HG03064 (cell line): ENCODE results near the gene HLA-DQB2.
"Not testable (repeated sequence)": the region's sequence is repeated elsewhere in the genome, so short reads cannot be mapped to it uniquely, and the experiment has no call there.

Experiments used
- ATAC-seq: cut with Tn5 transposase; IDR thresholded peaks from one replicate; pipeline ENCODE4 v1.9.1; 2021; ENCODE audit warnings: low read depth; ENCODE audit not compliant: unreplicated experiment

Gene HLA-DQB2

DNA sequence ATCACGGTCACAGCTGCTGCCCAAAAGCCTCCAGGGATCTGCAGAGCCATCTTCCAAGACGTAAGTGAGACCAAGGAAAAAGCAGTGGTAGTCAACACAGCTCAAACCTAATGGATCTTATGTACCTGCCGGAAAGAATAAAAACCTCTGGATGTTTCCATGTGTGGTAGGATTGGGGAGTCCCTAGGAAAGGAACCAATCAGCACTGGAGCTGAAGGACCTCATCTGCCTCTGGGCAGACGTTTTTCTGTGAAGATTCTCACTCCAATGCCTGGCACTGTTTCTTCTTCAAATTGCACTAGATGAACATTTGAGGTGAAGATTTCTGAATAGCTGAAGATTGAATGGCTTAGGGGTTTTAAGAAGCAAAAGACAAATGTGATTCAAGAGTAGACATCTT, at the start of gene HLA-DQB2:
Gene HLA-DQB2 (minus strand): TSS at position 112 of the 400 bp plus-strand sequence. CDS start 62 bp downstream, at position 50.
- ATAC-seq: no peak

DNA sequence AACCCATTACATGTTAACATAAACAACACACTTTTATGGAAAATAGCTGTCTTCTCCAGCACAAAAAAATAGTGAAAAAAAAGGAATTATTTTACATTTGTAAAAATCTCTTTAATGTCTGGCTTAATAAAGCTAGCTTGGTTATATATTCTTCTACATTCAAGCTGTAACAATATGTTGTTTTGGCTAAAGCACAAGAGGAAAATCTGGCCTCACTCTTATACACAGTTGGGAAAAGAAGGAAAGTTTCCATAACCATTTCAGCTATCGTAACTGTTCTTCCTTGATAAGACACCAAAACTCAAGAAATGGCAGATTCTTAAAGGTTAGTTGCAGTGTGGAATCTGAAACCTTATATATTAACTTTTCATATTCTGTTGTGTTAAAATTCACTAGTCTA, 45.8 kb upstream of the HLA-DQB2 start:
- no peak for ATAC-seq

DNA sequence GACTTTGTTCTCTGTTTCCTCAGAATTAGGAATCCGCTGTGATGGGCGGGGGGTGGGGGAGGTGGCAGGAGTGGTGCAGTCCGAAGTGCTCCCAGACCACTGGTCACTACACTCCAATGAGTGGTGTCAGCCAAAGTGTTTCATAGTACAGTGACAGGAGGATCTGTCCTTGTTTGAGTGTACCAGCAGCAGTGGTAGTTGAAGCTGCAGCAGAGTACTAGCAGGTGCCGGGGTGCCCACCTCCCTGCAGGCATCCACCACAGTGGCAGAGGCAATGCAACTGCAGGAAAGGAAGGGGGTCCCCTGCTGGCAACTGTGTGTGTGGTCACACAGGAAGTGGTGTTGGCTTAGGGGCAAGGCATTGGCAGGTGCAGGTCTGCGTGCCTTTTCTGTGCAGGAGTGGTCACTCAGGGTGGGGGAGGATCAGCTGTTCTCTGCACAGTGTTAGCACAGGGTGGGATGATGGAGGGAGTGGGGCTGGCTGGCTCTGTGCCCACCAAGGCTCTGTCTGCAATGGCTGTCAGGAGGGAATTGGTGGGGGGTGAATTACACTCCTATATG, 43.8 kb upstream of the HLA-DQB2 start:
- ATAC-seq: no peak

DNA sequence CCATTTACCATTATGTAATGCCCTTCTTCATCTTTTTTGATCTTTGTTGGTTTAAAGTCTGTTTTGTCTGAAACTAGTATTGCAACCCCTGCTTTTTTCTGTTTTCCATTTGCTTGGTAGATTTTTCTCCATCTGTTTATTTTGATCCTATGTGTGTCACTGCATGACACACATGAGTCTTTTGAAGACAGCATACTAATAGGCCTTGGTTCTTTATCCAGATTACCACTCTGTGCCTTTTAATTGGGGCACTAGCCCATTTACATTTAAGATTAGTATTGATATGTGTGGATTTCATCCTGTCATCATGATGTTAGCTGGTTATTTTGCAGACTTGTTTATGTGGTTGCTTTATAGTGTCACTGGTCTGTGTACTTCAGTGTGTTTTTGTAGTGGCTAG, 42.1 kb upstream of the HLA-DQB2 start:
- ATAC-seq: not testable (repeated sequence)

DNA sequence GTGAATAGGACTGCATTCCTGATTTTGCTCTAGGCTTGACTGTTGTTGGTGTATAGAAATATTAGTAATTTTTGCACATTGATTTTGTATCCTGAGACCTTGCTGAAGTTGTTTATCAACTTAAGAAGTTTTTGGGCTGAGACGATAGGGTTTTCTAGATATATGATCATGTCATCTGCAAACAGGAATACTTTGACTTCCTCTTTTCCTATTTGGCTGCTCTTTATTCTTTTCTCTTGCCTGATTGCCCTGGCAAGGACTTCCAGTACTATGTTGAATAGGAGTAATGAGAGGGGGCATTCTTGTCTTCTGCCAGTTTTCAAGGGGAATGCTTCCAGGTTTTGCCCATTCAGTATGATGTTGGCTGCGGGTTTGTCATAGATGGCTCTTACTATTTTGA, 40.1 kb upstream of the HLA-DQB2 start:
- no peak for ATAC-seq

DNA sequence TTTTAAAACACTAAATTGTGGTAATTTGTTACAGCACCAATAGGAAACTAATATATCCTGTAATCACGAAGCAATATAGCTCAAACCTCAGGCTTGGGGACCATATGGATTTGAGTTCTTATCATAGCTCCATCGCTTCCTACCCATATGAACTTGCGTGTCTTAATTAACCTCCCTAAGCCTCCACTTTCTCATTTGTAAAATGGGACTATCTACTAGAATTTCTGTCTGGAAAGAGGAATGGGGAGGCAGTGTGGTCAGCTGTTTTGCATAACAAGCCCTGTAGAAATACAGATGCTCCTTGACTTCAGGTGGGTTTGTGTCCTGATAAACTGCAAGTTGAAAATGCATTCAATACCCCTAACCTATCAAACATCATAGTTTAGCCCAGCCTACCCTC, 36.4 kb upstream of the HLA-DQB2 start:
- no peak for ATAC-seq

DNA sequence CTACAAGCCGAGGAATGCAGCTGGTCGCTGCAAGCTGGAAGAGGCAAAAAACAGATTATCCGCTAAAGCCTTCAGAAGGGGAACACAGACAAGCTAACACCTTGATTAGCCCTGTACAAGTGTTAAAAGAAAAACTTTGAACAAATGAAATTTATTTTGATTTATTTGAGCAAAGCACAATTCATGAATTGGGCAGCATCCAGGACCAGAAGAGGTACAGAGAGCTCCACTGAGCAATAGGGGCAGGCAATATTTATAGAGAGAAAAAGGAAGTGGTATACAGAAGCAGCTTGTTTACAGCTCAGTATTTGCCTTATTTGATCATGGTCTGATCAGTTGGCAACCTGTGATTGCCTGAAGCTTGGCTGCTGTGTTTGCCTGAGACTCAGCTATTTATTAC, 35.8 kb upstream of the HLA-DQB2 start:
- ATAC-seq: no peak

DNA sequence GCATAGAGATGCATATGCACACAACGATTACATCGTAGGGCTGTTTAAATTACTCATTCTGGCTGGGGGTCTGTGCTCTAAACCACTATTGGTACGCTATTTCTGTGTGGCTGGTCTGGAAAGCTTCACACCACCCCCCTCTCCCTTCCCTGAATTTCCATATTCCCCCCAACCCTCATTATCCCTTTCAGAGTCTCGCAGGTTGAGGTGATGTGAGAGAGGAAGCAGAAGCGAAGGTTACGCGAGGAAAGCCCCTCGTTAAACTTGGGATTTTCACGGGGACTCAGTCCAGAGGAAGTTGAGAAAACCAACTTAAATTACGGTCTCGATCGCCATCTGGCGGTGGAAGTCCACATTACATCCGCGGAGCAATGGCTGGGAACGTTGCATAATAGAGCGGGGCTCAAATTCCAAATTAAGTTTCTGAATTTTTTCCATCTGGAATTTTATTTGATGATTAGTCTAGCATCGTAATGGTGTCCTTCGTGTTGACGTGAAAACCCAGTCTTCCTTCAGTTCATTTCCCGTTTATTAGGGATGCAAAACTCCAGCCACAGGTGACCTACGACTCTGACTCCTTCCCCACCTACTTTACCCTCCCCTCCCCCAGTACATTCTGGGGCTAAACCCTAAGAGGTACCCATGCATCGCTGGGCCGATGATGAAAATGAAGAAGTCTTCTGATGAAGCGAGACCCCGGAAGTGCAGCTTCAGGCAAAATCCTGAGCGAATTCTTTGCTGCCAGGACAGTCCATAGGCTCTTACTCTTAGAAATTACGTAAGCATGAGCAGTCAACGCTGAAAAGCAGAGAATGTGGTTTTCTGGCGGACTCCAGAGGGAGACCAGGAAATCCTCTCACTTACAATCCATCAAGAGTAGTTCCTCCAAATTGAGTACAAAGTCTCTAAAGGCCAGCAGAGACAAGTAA, 33.8 kb upstream of the HLA-DQB2 start:
- ATAC-seq: no peak

DNA sequence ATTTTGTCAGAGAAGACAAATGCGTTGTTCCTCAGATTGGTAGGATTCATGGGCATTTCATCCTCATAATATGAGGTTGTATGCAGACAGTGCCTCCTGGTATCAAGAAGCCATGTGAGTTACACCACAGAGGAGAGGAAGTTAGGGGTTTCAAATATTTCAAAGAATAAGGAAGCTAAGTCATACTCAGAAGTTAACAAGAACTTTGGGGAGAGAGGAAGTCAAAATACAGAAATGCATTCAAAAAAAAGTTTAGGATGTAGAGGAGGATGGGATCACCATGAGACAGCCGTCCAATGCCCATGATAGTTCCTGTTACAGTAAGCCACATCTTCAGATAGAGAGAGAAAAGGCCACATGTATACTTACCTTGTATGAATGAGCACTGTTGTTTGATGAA, 31.2 kb upstream of the HLA-DQB2 start:
- no peak for ATAC-seq

DNA sequence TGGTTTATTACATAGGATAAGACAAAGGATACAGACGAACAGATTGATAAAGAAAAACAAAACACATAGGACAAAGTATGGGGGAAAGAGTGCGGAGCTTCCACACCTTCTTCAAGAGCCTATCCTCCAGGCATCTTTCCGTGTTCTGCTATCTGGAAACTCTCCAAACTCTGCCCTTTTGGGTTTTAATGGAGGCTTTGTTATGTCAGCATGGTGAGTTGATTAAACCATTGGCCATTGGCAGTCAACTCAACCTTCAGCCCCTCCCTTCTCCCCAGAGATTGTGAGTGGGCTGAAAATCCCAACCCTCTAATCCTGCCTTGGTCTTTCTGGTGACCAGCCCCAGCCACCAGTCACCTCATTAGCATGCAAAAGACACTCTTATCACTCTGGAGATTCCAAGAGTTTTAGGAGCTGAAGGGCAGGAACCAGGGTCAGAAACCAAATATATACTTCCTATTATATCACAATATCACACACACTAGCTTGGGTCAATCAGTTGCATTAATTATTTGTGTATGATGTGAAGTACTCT, 29.6 kb upstream of the HLA-DQB2 start:
- no peak for ATAC-seq

DNA sequence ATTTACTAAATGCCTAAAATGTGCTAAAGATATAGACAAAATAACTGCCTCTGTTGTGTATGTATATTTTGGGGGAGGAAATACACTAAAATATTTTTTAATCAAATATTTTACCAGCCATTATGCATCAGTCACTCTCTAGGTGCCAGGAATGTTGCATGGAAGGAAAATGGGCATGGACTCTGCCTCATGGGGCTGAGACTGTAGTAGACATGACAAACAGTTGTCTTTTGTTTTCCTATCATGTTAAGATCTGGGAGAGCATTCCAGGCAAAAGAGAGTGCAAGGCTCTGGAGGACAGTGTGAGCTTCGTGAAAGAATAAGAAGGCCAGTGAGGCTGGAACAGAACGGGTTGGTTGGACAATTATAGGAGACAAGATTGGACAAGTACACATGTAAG, 27.0 kb upstream of the HLA-DQB2 start:
- no peak for ATAC-seq

DNA sequence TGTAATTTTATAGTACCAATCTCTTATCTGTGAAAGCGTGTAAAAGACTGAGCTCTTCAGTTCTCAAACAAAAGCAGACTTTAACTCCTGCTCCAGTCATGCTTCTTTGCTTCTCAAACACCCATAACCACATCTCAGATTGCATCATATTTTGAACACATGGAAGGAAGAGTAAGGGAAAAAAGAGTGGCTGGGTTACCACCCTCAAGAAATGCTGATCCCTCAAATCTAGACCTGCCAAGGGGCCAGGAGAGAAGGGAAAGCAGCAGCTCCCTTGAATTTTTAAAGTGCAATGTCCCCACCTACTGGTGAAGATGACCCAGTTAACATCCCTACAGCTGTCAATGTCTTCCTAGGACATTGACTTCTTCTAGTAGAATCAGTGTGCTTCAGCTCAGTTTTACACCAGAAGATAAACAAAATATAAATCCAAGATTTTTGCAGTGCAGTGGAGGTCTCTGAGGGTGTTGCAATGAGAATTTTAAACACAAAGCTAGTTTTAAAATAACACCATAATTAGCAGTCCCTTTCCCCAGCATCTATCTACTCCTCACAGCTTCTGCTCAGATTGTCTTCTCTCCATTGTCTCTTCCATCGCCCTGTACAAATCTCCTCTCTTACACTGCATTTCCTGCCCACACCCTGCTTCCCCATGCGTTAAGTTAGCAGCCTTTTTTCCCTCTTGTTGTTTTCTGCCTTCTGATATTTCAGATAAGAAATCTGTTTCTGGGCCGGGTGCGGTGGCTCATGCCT, 22.6 kb upstream of the HLA-DQB2 start:
- ATAC-seq: no peak

DNA sequence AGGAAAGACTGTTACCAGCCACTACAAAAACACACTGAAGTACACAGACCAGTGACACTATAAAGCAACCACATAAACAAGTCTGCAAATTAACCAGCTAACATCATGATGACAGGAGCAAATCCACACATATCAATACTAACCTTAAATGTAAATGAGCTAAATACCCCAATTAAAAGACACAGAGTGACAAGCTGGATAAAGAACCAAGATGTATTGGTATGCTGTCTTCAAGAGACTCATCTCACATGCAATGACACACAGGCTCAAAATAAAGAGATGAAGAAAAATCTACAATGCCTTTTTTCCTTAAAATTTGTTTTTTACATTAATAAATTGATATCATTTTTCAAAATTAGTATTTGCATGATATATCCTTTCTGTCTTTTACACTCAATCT, 19.6 kb upstream of the HLA-DQB2 start:
- not testable (repeated sequence) for ATAC-seq

DNA sequence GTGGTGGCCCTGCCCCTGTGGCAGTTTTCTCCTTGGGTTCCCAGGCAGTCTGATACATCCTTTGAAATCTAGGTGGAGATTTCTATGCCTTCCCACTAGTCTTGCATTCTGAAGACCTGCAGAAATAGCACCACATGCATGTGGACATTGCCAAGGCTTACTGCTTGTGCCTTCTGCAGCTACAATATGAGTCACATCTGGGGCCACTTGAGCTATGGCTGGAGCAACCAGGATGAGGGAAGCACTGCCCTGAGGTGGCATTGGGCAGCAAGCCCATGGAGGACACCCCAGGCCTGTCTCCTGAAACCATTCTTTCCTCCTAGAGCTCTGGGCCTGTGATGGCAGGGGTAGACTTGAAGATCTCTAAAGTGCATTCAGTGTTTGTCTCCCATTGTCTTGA, 15.7 kb upstream of the HLA-DQB2 start:
- no peak for ATAC-seq

DNA sequence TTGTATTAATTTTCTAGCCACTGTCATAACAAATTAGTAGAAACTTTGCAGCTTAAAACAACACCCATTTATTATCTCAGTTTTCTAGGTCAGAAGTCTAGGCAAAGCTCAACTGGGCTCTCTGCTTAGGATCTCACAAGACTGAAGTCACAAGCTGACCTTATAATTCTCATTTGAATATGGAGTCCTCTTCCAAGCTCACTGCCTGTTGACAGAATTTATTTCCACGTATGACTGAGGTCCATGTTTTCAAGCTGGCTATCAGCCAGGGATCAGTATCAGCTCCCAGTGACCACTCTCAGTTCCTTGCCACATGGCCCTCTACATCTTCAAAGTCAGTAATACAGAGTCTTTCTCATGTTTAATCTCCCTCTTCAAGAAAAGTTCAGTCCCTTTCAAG, 11.7 kb upstream of the HLA-DQB2 start:
- ATAC-seq: no peak

DNA sequence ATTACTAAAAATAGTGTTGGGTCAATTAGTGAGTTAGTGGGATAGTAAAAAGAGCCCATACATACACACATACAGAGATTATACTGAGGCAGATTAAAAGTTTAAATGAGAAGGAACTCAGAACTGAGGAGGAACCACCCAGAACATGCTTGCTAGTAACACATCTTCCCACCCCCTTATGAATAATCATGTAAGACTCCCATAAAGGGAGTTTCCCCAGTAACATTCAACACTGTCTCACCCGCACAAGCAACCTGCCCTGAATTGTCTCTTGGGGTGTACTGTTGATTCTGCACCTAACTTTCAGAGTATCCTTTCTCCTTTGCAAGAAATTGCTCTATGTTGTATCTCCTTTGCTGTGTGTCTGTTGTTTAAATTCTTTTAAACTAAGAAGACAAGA, 11.1 kb upstream of the HLA-DQB2 start:
- no peak for ATAC-seq

DNA sequence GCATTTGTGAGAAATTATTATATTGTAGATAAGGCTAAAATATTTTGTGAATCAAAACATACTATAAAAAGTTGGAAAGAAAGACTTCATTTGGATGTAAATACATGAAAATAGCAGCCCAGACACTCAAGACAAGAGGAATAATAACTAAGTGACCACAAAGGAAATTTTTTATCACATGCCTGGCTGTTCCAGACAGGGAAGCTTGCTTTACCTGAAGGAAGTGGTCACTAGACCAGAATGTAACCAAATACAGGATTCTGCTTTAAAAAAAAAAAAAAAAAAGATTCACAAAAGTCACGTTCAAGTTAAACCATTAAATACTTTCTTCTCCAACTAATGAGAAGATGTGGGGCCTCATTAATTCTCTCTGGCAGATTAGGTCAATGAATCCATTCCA, 9.3 kb upstream of the HLA-DQB2 start:
- ATAC-seq: no peak

DNA sequence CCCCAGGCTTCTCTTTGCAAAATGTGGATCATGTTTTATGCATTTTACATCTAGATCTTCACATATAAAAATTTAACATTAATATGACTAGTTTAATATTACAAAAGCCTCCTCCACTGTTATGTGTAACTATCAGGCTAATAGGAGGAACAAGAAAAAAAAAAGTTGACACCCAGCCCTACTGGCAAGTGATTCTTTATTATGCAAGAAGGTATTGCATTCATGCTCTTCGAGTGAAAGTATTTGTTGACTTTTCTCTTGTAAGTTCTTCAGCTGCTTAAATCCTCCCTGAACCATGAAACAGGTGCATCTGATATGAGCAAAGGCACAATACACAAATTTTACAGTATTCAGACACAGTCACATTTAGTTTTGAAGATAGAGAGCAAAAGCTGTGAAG, 716 bp upstream of the HLA-DQB2 start:
- ATAC-seq: no peak

DNA sequence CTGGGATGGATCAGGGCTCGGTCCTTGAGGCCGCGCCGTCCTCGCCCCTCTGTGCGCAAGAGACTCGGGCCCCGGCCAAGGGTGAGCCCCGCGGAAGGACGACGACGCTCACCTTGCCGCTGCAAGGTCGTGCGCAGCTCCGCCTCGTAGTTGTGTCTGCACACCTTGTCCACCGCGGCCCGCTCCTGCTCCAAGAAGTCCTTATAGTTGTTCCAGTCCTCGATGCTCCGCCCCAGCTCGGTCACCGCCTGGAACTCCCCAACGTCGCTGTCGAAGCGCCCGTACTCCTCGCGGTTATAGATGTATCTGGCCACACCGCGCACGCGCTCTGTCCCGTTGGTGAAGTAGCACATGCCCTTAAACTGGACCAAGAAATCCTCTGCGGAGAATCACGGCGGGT, 1.8 kb downstream of the HLA-DQB2 start:
- no peak for ATAC-seq

DNA sequence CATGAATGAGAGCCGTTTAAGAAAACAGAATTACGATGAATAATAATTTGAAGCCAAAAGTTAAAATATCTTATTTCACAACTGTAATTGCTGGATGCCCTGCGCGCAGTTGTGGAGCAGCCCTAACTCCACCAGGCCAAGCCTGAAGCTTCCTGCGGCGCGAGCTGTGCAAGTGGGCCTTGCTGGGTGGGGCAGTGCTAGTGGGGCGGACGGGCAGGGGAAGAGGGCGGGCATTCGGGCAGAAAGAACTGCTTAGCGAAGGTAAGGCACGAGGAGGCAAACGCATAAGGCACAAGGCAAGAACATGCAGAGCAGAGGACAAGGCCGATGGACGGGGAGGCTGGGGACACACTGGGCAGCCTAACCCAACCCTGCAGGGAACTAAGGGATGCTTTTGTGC, 2.3 kb downstream of the HLA-DQB2 start:
- ATAC-seq: no peak

DNA sequence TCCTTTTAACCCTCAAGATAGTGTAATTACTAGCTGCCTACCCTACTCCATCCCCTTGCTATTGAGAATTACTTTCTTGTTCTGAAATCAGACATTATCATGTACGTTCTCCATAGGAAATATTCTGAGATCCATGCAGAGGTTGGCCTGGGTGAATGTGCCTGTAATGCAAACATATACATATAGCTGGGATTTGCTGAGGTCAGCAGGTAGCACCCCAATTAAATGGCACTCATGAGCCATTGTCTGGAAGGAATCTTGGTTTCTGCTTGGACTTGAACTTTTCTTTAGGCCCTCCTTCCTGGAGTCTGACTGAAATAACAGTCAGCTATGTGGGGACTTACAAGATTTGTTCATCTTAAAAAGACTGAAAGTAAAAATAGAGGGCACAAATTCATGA, 3.7 kb downstream of the HLA-DQB2 start:
- no peak for ATAC-seq
